ENCODE results near the gene RMND1.
"Not testable (repeated sequence)": the region's sequence is repeated elsewhere in the genome, so short reads cannot be mapped to it uniquely, and the experiment has no call there.

The RMND1 gene

DNA sequence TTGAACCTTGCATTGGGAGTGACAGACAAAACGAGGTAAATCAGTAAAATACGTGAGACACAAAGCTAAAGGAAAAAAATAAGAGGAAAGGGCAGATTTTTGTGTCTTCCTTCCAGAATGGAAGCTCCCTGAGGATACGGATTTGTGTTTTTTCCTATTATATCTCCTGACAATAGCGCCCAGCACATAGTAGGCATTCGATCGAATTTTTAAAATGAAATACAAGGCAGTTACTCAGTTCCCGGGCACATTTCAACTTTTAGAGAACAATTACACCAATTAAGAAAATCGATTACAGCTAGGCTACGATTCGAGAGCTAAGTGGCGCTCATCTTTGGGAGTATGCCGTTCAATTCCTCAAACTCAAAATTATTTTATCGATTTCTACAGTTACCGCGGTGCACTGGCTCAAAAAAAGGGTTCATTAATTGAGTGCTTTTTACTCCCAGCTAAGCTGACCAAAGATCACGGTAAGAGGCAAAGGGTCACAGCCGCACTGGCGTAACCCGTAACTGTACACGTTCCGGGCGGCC is 443 bp downstream of the RMND1 start:
- no peaks in the 10 kb centered on the region for H3K9me3 ChIP-seq (ENCODE audit: low read length)
- no peaks in the 10 kb centered on the region for H3F3A ChIP-seq (ENCODE audit: insufficient read depth, low read length)
- no peaks in the 10 kb centered on the region for H3K27me3 ChIP-seq (ENCODE audit: insufficient read depth, low read length)
- no peaks in the 10 kb centered on the region for H3K36me3 ChIP-seq (ENCODE audit: insufficient read depth, low read length)
- H3K27ac ChIP-seq (ENCODE audit: low read depth, low read length, poor library complexity, severe bottlenecking) = peak overlapping the region; percentile 0
- H3K4me2 ChIP-seq (ENCODE audit: low read length) = peak overlapping the region; percentile 98
- H3K79me2 ChIP-seq (ENCODE audit: insufficient read depth, low read length) = peaks cover 28% of the 10 kb centered on the region
- H3K9me2 ChIP-seq (ENCODE audit: low read depth, low read length) = no peaks in the 10 kb centered on the region
- TF ChIP-seq EZH2 (IDR thresholded peaks at IDR 0.05; ENCODE audit: borderline replicate concordance, low read length) = no peak
- no peaks in the 10 kb centered on the region for H4K20me1 ChIP-seq (ENCODE audit: insufficient read depth, low read length)
- peak overlapping the region; percentile 79 for H3K4me3 ChIP-seq (ENCODE audit: low read depth, low read length, poor library complexity, severe bottlenecking)
- peaks cover 35% of the 10 kb centered on the region for H3K4me1 ChIP-seq (ENCODE audit: insufficient read depth, low read length, severe bottlenecking)
- no peak overlapping the region for H2AFZ ChIP-seq (ENCODE audit: low read length)
- peak overlapping the region; percentile 80 for H3K9ac ChIP-seq (ENCODE audit: low read length)

DNA sequence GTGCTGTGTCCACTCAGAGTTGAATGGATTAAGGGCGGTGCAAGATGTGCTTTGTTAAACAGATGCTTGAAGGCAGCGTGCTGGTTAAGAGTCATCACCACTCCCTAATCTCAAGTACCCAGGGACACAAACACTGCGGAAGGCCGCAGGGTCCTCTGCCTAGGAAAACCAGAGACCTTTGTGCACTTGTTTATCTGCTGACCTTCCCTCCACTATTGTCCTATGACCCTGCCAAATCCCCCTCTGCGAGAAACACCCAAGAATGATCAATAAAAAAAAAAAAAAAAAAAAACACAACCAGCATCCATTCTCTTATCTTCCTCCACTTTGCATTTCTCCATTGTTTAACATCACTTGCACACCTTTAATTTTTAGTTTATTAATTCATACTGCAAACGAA is 998 bp downstream of the RMND1 start:
- not testable (repeated sequence) for H4K20me1 ChIP-seq (ENCODE audit: insufficient read depth, low read length); H3K9me2 ChIP-seq (ENCODE audit: low read depth, low read length); H2AFZ ChIP-seq (ENCODE audit: low read length); H3K27me3 ChIP-seq (ENCODE audit: insufficient read depth, low read length); H3K27ac ChIP-seq (ENCODE audit: low read depth, low read length, poor library complexity, severe bottlenecking); H3K36me3 ChIP-seq (ENCODE audit: insufficient read depth, low read length); H3F3A ChIP-seq (ENCODE audit: insufficient read depth, low read length); H3K9me3 ChIP-seq (ENCODE audit: low read length)
- Histone ChIP-seq H3K4me1 (ENCODE audit: insufficient read depth, low read length, severe bottlenecking) (peaks cover 29% of the 10 kb centered on the region), H3K9ac (ENCODE audit: low read length) (peak overlapping the region; percentile 80), H3K4me2 (ENCODE audit: low read length) (peak overlapping the region; percentile 98), H3K79me2 (ENCODE audit: insufficient read depth, low read length) (peaks cover 28% of the 10 kb centered on the region), H3K4me3 (ENCODE audit: low read depth, low read length, poor library complexity, severe bottlenecking) (peak overlapping the region; percentile 79)

DNA sequence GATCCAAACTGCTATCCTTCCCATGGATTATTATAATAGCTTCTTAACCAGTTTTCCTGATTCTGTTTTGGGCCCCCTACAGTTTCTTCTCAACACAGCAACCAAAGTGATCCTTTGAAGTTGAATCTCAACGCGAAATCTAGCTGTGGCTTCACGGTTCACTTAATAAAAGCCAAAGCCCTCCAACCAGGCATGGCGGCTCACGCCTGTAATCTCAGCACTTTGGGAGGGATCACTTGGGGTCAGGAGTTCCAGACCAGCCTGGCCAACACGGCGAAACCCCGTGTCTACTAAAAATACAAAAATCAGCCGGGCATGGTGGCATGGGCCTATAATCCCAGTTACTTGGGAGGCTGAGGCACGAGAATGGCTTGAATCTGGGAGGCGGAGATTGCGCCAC is 3.3 kb downstream of the RMND1 start:
- no peak overlapping the region for H3K9ac ChIP-seq (ENCODE audit: low read length)
- peaks cover 11% of the 10 kb centered on the region for H3K4me1 ChIP-seq (ENCODE audit: insufficient read depth, low read length, severe bottlenecking)
- TF ChIP-seq, protein P1, sequence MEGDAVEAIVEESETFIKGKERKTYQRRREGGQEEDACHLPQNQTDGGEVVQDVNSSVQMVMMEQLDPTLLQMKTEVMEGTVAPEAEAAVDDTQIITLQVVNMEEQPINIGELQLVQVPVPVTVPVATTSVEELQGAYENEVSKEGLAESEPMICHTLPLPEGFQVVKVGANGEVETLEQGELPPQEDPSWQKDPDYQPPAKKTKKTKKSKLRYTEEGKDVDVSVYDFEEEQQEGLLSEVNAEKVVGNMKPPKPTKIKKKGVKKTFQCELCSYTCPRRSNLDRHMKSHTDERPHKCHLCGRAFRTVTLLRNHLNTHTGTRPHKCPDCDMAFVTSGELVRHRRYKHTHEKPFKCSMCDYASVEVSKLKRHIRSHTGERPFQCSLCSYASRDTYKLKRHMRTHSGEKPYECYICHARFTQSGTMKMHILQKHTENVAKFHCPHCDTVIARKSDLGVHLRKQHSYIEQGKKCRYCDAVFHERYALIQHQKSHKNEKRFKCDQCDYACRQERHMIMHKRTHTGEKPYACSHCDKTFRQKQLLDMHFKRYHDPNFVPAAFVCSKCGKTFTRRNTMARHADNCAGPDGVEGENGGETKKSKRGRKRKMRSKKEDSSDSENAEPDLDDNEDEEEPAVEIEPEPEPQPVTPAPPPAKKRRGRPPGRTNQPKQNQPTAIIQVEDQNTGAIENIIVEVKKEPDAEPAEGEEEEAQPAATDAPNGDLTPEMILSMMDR (IDR thresholded peaks at IDR 0.05; ENCODE audit: low read length) = no peak
- no peak for TF ChIP-seq EZH2 (IDR thresholded peaks at IDR 0.05; ENCODE audit: borderline replicate concordance, low read length)
- no peaks in the 10 kb centered on the region for H3K9me3 ChIP-seq (ENCODE audit: low read length)
- no peak overlapping the region for H2AFZ ChIP-seq (ENCODE audit: low read length)
- no peak overlapping the region for H3K4me2 ChIP-seq (ENCODE audit: low read length)
- H3K27me3 ChIP-seq (ENCODE audit: insufficient read depth, low read length) = no peaks in the 10 kb centered on the region
- H3K36me3 ChIP-seq (ENCODE audit: insufficient read depth, low read length) = peaks cover 16% of the 10 kb centered on the region; the same call in 1 of the 2 replicates
- no peak overlapping the region for H3K4me3 ChIP-seq (ENCODE audit: low read depth, low read length, poor library complexity, severe bottlenecking)
- H4K20me1 ChIP-seq (ENCODE audit: insufficient read depth, low read length) = no peaks in the 10 kb centered on the region
- no peaks in the 10 kb centered on the region for H3F3A ChIP-seq (ENCODE audit: insufficient read depth, low read length)
- H3K9me2 ChIP-seq (ENCODE audit: low read depth, low read length) = no peaks in the 10 kb centered on the region
- peaks cover 16% of the 10 kb centered on the region for H3K79me2 ChIP-seq (ENCODE audit: insufficient read depth, low read length)
- H3K27ac ChIP-seq (ENCODE audit: low read depth, low read length, poor library complexity, severe bottlenecking) = no peak overlapping the region

DNA sequence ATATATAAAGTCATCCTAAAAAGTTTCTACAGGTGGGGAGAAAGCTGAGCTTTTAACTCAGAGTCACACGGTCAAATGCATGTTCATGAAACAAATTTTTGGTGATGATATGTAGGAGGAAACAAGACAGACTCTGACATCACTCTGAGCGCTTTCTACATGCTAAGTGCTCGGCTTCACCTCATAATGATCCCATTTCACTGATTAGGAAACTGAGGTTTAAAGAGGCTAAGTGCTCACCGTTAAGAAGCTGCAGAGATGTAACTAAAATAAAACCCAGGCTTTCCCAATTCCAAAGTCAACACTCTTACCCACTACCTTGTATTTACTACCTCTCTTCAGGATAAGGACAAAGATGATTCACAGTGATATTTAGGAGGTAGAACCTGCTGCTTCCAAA is 4.7 kb downstream of the RMND1 start:
- Histone ChIP-seq H4K20me1 (ENCODE audit: insufficient read depth, low read length) (no peaks in the 10 kb centered on the region), H3F3A (ENCODE audit: insufficient read depth, low read length) (no peaks in the 10 kb centered on the region), H3K9me2 (ENCODE audit: low read depth, low read length) (no peaks in the 10 kb centered on the region), H3K4me1 (ENCODE audit: insufficient read depth, low read length, severe bottlenecking) (peaks cover 5% of the 10 kb centered on the region), H3K9me3 (ENCODE audit: low read length) (no peaks in the 10 kb centered on the region), H3K9ac (ENCODE audit: low read length) (no peak overlapping the region), H3K27ac (ENCODE audit: low read depth, low read length, poor library complexity, severe bottlenecking) (no peak overlapping the region), H3K4me2 (ENCODE audit: low read length) (no peak overlapping the region), H3K4me3 (ENCODE audit: low read depth, low read length, poor library complexity, severe bottlenecking) (no peak overlapping the region), H2AFZ (ENCODE audit: low read length) (no peak overlapping the region), H3K27me3 (ENCODE audit: insufficient read depth, low read length) (no peaks in the 10 kb centered on the region), H3K36me3 (ENCODE audit: insufficient read depth, low read length) (peaks cover 16% of the 10 kb centered on the region; the same call in 1 of the 2 replicates), H3K79me2 (ENCODE audit: insufficient read depth, low read length) (peaks cover 11% of the 10 kb centered on the region)
- TF ChIP-seq EZH2 (IDR thresholded peaks at IDR 0.05; ENCODE audit: borderline replicate concordance, low read length) = no peak
- TF ChIP-seq, protein P1 (IDR thresholded peaks at IDR 0.05; ENCODE audit: low read length) = no peak

Measured in OCI-LY1 (cell line).